Endometrium (tissue), 2 donors: ENCODE results near the gene PAPLN.
A peak's percentile ranks its signal among the peaks of the same experiment; 100 is the strongest.

ENCODE experiments used
- FAIRE-seq: peaks from 2 replicates; lab custom pipeline; 2012; peaks lifted over from hg19 to GRCh38; lab: Jason Lieb, UNC
- donor health status: control.
- donor health status: control.

PAPLN gene

DNA sequence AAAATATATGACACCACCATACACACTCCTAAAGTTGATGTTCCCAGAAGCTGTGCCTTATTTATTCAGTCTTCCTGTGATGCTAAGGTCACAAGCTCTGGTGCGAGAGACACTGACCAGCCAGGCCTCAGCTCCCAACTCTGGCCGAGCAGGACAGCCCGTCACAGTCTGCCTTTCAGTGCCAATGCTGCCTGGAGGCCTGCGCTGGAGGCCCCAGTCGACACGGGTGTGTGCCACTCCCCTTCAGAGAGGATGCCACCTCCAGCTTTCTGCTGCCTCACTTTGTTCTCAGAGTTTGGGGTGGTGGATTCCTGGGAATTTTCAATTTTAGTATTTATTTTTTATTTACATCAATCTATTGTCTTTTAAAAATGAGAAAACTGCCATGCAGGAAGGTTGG lies 7.3 kb upstream of the PAPLN start:
- FAIRE-seq, result no peak

DNA sequence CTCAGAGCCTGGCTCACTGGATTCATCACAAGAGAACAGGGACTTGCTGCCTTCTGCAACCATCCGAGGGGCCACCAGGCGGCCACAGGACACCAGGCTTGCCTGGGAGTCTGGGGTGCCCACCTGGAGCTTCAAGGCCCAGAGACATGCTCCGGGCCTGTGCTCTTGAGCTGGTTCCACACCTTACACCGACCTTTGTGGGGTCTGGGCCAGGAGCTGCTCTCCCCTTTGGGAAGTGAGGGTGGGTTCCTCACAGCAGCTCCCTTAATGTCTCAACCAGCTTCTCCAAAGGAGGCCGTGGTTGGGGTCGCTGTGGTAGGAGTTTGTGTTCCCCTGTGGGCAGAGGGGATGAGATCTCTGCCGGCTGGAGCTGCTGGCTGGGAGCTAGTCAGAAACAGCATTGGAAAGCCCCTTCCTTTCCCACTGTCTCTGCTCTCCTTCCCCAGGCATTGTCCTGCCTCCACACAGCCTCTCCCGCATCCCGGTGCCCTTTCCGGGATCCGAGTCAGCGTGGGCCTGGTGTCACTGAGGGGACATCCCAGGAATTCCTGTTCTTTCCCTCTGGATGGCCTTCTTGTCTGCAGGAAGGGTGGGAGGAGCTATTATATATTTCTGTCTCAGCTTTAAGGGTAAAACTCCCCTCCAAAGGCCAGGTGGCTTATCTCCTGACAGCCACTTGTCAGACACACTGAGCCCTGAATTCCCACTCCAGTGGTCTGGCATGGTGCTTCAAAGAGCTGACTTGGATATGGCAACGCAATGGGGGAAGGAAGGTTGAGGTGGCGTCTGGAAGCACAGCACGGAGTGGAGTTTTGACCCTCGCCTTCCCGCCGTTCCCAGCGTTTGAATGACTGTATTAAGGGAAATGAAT lies 5.1 kb upstream of the PAPLN start:
- no peak for FAIRE-seq

DNA sequence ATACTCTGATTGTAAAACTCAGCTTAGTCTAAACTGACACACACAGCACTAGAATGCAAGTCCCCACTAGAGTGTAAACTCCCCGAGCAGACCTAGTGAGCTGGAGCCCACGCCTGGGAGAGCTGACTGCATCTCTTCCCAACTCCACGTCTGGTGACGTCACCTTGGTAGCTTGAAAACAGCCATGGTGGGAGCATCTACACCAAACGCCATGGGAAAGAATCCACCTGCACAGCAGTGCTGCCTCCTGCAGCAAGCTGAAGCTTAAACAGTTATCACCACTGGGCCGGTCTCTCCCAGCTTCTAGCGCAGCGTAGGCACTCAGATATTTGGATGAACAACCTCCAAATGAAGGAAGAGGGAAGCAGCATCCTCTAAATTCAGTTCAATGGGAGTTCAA lies 4.3 kb upstream of the PAPLN start:
- FAIRE-seq, result no peak

DNA sequence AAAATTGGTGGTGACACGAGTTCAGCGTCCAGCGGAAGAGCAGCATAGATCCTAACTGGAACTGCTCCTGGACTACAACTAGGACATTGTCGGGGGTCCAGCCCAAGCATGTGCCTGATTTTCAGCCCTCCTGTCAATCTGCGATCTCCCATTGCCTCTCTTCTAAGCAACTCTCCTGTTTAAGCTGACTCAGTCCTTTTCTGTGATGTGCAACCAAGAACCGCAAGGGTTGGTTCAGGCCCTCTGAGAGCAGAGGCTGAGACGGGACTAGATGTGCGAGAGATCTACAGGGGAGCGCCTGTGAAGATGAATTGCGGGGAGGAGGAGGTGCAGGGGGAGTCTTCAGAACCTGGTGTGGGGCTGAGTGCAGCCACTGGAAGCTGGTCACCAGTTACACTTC lies 3.7 kb upstream of the PAPLN start:
- no peak for FAIRE-seq

DNA sequence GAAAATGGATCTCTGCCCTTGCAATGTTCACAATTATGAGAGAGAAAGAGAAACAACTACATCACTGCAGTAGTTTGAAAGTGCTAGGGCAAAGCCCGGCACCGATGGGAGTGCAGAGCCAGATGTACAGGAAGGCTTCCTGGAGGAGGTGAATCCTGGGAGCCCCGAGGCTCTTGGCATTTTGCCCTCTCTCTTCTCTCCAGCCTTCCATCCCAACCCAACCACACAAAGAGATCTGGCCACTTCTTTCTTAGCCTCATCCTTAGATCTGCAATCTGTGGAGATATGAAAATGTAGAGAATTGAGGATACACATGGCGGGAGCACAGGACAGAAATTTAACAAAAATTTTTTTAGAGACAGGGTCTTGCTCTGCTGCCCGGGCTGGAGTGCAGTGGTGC lies 3.3 kb upstream of the PAPLN start:
- FAIRE-seq, result no peak

DNA sequence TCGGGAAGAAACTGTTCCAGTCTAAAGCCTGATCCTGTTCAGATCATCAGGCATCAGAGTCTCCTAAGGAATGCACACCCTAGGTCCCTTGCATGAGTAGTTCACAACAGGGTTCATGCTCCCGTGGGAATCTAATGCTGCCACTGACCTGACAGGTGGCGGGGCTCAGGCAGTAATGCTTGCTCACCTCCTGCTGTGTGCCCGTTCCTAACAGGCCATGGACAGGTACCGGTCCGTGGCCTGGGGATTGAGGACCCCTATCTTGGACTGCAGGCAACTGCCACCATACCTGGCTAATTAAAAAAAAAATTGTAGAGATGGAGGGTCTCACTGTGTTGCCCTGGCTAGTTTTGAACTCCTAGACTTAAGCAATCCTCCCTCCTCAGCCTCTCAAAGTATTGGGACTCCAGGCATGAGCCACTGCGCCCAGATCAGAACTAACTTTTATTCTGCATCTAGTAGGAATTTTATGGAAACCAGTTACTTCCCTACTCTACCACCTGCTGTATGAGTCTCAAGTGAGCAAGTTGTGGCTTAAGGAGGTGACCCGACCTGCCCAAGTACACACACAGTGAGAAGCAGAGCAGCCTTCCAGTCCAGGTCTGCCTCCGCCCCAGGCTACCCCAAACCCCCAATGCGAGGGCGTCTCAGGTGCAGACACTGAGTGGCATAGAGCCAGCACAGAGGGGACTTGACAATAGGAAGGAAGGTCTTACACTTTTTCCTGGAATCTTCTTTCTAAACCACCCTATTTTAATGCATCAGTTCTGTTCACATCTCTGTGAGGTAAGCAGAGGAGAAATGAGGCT lies 2.5 kb upstream of the PAPLN start:
- no peak for FAIRE-seq

DNA sequence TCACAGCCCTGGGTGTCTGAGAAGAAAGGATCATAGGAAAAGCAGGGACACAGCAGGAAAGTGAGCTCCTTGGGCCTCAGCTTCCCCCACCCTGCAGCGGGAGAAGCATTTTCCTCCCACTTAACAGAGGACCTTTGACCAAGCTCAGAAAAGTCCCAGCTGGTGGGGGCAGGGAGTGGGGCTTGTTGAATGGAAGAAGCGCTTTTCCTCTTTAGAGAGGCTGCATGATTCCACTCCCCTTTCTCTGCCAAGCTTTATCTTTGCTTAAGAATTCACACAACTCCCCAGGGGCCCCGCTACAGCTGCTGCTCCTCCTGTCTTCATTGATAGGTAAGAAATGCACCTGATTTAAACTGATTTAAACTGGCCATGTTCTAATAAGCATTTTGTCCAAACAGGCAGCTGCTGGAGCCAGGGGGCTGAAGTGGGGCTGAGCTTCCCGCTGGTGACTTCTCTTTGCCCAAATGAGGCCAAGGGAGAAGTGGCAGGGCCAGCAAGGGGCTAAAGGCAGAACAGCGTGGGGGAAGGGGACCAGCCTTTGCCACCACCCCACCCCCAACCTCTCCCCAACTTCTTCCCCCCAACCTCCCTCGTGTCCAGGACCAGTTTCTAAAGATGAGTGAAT lies 1.7 kb upstream of the PAPLN start:
- FAIRE-seq, result no peak

DNA sequence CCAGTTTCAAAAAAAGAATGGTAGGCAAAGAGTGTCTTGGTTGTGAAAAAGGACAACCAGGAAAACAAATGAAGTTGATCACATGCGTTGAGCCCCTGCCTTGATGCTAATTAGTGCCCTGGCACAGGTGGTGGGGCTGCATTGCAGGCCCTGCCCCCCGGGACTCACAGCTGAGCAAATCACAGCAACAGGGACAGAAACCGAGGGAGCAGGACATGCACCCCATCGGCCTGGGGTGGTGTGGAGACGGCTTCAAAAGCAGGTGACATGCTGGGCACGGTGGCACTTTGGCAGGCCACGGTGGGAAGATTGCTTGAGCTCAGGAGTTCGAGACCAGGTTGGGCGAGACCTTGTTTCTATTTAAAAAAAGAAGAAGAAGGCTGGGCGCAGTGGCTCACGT lies 1.1 kb upstream of the PAPLN start:
- no peak for FAIRE-seq

DNA sequence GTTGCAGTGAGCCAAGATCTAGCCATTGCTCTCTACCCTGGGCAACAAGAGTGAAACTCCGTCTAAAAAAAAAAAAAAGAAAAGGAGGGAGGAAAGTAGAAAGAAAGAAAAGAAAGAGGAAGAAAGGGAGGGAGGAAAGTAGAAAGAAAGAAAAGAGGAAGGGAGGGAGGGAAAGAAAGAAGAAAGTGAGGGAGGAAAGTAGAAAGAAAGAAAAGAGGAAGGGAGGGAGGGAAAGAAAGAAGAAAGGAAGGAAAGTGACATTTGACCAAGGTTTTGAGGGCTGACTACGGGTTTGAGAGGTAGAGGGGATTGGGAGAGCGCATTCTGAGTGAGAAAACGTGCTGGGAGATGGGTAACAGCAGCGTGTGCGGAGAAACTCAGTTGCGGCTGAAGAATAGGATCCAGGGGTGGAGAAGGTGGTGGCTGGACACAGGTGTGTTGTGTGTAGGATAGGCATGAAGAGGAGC lies 521 bp upstream of the PAPLN start:
- FAIRE-seq, result no peak

DNA sequence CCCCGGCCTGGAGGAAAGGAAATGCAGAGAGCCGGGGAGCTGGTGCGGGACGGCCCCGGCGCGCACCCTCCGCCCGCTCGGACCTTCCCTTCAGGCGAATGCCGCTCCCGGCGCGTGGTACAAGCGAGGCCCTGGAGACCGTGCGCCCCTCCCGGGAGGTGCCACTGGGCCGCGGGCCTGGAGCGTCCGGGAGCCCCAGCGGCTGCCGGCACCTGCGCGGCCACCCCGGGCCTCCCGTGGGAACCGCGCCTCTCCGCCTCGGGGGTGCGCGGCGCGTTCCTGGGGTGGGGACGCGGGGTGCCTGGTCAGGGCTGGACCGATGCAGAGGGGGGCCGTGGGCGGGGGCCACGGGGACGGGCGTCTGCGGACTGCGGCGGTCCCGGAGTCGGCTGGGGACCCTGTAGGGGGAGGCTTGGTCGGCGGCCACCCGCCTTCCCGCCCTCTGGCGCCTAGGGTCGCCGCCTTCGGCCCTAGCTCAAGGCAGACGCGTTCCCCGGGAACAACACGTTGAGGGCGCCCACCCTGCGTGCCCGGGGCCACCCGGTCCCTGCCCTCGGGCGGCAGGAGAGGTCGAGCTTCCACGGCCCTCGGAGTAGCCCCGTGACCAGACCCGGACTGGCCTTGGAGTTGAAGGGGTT lies 599 bp downstream of the PAPLN start:
- no peak for FAIRE-seq

DNA sequence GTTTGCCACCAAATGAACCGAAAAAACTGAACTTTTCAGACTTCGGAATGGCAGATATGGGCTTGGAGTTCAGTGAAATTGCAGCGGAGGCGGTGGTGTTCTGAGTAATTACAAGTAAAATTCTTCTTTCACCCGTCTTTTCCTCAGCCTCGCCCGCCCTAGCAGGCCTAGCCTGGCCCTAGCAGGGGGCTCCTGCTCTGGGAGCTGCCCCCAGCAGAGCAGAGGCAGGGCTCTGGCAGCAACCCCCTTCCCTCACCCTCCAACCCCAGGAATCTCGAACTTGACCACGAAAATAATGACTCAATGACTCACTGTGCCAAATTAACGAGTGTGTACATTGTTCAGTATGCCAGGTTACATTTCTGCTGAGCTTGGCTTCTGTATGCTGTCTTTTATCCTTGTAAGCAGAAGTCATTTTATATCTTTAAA lies 1.1 kb downstream of the PAPLN start:
- FAIRE-seq, result no peak

DNA sequence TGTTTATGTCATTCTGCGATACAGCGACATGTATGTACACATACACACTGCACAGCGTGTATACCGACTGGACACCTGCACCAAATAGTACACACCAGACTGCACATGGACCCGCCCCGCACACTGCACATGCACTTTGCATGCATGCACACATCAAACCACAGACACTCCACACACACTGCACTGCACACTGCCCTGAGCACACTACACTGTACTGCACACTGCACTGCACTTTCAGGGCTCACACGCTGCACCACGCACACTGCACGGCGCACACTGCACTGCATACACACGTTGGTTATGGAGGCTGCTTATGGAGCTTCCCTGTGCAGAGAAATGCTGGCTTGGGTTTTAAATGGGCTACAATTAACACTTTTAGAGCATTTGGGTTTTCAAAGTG lies 1.6 kb downstream of the PAPLN start:
- no peak for FAIRE-seq

DNA sequence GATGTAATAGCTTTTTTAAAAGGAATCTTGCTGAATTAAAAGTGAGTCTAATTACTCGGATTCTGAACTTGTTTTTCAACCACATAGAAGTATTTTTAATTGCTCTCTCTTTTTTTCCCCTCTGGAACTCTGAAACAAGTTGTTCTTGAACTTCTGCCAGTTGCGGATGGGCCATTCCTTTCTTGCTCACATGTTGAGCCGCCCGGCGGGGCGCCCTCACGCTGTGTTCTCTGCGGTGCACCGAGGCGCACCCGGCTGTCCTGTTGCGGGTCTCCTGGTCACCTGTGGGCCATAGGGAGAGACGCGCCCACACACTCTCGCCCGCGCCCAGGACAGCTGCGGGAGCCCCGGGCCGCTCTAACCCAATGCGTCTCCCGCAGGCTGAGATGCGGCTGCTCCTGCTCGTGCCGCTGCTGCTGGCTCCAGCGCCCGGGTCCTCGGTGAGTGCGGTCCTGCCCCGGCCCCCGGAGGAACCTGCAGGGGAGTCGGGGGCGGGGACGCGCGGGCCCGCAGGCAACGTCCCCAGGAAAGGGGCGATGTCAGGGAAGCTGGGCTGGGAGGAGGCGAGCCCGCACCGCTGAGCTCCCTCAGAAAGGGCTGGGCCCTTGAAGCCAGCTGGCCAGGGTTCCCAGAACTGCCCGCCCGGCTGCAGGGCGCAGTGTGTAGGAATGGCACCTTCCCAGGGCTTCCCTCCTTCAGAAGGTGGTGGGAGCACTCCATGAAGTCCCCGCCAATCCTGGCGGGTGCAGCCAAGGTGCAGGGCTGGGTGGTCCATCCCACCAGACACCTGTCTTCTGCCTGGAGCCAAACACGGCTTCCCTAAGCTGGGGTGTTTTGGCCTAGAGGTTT lies 2.3 kb downstream of the PAPLN start:
- FAIRE-seq, result peak; percentile 26

DNA sequence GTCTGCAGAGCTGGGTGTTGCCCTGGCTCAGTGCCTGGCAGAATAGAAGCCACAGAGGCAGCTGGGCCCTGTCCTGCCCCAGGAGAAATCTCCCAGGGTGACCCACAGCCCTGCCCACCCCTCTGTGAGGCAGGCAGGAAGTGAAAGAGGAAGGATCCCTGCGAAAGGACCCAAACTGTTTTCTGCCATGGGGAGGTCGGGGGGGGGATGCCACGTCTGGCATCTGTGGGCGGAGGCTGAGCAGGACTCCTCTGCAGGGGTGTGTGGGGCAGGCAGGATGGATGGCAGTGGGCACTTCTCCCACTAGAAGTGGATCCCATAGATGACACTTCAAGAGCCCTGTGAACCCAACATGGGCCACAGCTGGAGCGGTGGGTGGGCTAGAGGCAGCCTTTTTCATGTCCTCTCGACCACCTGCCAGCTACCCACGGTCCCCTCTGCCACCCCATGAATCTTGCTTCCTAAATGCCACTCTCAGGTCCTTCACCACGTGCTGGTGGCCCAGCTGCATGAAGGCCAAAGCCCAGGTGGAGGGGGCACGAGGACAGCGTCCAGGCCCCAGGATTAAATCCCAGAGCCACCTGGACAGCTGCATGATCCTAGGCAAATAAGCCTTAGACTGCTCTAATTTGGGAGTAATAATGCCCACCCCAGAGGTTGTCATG lies 3.6 kb downstream of the PAPLN start:
- FAIRE-seq, result no peak

DNA sequence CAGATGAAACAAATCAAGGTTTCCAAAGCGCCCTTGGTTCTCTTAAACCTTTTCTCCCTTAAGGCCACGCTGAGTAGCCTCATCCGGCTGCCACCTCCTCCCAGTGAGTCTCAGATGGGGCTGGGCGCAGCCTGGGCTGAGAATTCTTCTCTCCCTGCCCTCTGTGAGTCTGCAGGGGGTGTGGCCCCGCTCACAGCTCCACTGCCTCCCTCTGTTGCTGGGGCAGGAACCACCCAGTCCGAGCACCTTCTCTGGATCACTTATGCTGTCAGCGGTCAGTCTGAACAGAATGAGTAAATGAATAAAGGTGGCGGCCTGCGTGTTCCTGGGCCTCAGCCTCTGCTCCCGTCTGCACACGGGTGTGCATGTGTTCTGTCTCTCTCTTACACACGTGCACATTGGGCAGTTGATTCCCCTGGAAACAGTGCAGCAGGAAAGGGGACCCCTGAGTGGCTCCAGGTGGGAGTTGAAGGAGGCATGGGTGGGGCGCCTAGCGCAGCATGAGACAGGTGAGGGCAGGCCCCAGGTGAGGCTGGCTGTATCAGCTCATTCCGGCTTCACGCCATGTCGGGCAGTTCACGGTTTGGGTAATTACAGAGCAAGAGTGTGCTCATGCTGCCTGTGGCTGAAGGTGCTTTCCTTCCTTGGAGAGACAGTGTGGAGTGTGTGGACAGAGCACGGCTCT lies 4.3 kb downstream of the PAPLN start:
- no peak for FAIRE-seq

DNA sequence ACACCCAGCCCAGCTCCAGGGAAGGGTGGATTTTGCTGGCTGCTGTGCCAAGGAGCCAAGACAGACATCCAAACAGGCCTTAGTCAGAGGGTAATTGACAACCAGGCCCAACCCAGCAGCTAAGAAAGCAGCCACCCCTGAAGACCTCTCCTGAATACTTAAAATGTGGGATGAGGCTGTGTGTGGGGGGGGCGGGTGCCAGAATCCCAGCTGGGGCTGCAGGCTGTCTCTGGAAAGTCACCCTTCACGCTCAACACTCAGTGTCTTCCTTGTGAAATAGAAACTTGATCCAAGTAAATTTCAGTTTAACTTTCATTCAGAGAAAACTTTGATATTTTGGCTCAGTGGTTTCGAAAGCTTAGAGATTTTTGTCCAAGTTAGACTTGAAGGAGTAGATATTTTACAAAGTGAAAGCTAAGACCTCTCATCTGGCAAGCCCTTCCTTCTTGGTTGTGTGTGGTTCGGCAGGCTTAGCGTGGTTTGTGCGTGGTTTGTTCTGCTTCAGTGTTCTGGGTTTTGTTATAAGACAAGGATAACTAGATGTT lies 5.1 kb downstream of the PAPLN start:
- FAIRE-seq, result no peak

DNA sequence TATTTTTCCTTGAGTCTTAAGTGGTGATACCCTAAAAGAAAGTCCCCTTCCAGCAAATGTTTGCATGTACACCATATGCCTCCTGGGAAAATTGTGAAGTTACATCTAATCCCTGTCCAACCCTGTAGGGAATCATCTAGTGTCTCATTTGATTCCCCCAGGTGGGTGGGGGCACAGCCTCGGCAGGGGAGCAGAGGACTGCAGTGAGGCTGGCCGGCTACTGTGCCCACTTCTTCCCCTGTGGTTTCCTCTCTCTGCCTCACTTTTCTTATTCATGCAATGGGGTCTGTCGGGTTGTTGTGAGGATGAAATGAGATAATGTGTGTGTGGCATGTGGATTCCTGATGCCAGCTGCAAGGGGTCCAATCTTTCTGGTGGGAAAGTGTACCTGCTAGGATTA lies 6.0 kb downstream of the PAPLN start:
- no peak for FAIRE-seq

DNA sequence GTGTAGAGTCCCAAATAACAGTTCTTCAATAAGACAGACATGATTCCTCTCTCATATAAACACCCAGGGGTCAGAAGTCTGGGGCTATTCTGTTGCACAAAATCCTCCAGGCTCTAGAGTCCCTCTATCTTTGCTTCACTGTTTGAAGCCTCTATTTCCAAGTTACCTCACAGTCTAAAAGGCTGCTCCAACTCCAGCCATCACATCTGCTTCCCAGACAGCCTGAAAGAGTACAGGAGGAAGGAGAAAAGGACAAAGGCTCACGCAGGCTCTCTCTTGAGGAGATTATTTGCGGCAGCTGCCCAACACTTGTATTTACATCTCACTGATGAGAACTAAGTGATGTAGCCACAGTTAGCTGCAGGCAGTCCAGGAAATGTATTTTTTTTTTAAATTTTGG lies 6.4 kb downstream of the PAPLN start:
- FAIRE-seq, result no peak

DNA sequence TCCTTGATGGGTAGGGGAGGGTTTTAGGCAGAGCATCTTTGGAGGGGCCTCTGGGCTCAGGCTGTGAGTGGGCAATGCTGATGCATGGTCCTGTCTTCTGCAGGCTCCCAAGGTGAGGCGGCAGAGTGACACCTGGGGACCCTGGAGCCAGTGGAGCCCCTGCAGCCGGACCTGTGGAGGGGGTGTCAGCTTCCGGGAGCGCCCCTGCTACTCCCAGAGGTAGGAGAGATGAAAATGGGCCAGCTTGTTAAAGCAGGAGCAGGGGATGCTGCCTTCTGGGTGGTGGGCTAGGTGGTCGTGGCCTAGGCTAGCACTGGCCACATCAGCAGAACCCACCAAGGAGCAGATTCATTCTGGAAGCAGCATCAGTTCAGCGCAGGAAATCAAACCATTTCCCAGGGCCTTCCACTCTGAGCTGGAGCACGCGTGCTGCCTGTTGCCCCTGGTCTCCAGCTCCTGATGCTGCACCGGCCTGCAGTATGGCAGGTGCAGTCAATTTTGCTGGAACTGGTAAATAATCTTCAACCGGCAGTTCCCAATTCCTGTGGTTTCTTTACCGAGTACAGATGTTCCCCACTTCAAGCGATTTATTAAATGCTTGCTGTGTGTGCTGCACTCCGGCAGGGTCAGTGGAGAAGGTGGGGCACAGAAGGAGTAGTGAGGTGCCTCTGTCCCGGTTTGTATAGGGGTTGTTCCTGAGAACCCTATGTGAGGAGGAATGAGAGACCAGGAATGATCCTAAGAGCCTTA lies 7.4 kb downstream of the PAPLN start:
- no peak for FAIRE-seq
